Neural progenitor cell (in vitro differentiated cells): ENCODE results near the gene MRPS12. TPM values are rescaled to one million over a fixed set of nuclear protein-coding genes. Genes with fewer than 3 reads are reported as not detected.
"Not testable (repeated sequence)": the region's sequence is repeated elsewhere in the genome, so short reads cannot be mapped to it uniquely, and the experiment has no call there.

Experiments used
- DNase-seq: peaks from one replicate; pipeline ENCODE4 v3.0.0-alpha.2; 2016; ENCODE audit warnings: low spot score
- H2AFZ ChIP-seq: fragments of 200-600 bp; sonication (generic); replicated peaks from 2 replicates; pipeline ENCODE4 v1.6.1; 2016; ENCODE audit warnings: antibody characterized with exemption
- H3F3A ChIP-seq: fragments of 200-600 bp; sonication (generic); 2 replicates; pipeline ENCODE4 v1.6.1; 2016; ENCODE audit warnings: antibody characterized with exemption, low read depth
- H3K27ac ChIP-seq: fragments of 200-600 bp; sonication (generic); 2 replicates; pipeline ENCODE4 v1.5.1; 2016; ENCODE audit warnings: mild to moderate bottlenecking
- H3K27me3 ChIP-seq: fragments of 200-600 bp; sonication (generic); 2 replicates; pipeline ENCODE4 v1.6.1; 2016; ENCODE audit warnings: mild to moderate bottlenecking, moderate library complexity
- H3K36me3 ChIP-seq: fragments of 200-600 bp; sonication (generic); 2 replicates; pipeline ENCODE4 v1.5.1; 2016
- H3K4me1 ChIP-seq: fragments of 200-600 bp; sonication (generic); 2 replicates; pipeline ENCODE4 v1.6.1; 2016; ENCODE audit warnings: mixed run types
- H3K4me2 ChIP-seq: fragments of 200-600 bp; sonication (generic); 2 replicates; pipeline ENCODE4 v1.6.1; 2016
- H3K4me3 ChIP-seq: fragments of 200-600 bp; sonication (generic); 2 replicates; pipeline ENCODE4 v1.5.1; 2016
- H3K79me2 ChIP-seq: fragments of 200-600 bp; sonication (generic); 2 replicates; pipeline ENCODE4 v1.6.1; 2016; ENCODE audit warnings: low read depth
- H3K9ac ChIP-seq: fragments of 200-600 bp; sonication (generic); 2 replicates; pipeline ENCODE4 v1.6.1; 2016
- H3K9me3 ChIP-seq: fragments of 200-600 bp; sonication (generic); 2 replicates; pipeline ENCODE4 v1.5.1; 2016; ENCODE audit warnings: low read depth
- H4K20me1 ChIP-seq: fragments of 200-600 bp; sonication (generic); 2 replicates; pipeline ENCODE4 v1.6.1; 2016; ENCODE audit warnings: low read depth
- H3K27ac Mint-ChIP-seq: 3 replicates; pipeline ENCODE4 v1.8.0; 2021; ENCODE audit warnings: mixed read lengths
- H3K27me3 Mint-ChIP-seq: 2 replicates; pipeline ENCODE4 v1.8.0; 2022; ENCODE audit warnings: low read depth, mild to moderate bottlenecking, inconsistent platforms, moderate library complexity, mixed read lengths; ENCODE audit not compliant: insufficient read depth
- H3K36me3 Mint-ChIP-seq: 3 replicates; pipeline ENCODE4 v1.8.0; 2021; ENCODE audit warnings: mixed read lengths
- H3K4me1 Mint-ChIP-seq: 3 replicates; pipeline ENCODE4 v1.8.0; 2021; ENCODE audit warnings: mixed read lengths
- H3K4me3 Mint-ChIP-seq: 3 replicates; pipeline ENCODE4 v1.8.0; 2021; ENCODE audit warnings: mild to moderate bottlenecking, moderate library complexity, mixed read lengths
- H3K9me3 Mint-ChIP-seq: 3 replicates; pipeline ENCODE4 v1.8.0; 2020; ENCODE audit warnings: mixed read lengths
- CTCF ChIP-seq: fragments of 200-600 bp; sonication (generic); IDR thresholded peaks from 2 replicates; pipeline ENCODE4 v1.5.1; 2017; ENCODE audit warnings: antibody characterized with exemption, mild to moderate bottlenecking
- EZH2 ChIP-seq: fragments of 200-600 bp; sonication (generic); IDR thresholded peaks from 2 replicates; pipeline ENCODE4 v1.6.1; 2017; ENCODE audit warnings: antibody characterized with exemption, mild to moderate bottlenecking, moderate library complexity
- EZH2phosphoT487 ChIP-seq: fragments of 200-600 bp; sonication (generic); IDR thresholded peaks from 2 replicates; pipeline ENCODE4 v1.6.1; 2017; ENCODE audit warnings: antibody characterized with exemption
- total RNA-seq: library from RNA; depleted of rRNA; stranded (reverse); fragments of >200 nt; gene quantifications from 2 replicates; pipeline ENCODE4 v1.2.3, GENCODE V29; 2015; ENCODE audit warnings: low replicate concordance

MRPS12 gene
- total RNA-seq, 1 donor from 2014 or later, result 9.2 TPM

GRCh38 chr19:38956264-38956663 lies 25.5 kb downstream of the MRPS12 start:
- H3K9me3 Mint-ChIP-seq, result no peaks in the 10 kb centered on the region
- Histone ChIP-seq H3F3A (no peaks in the 10 kb centered on the region), H3K9me3 (no peaks in the 10 kb centered on the region), H3K36me3 (no peaks in the 10 kb centered on the region), H4K20me1 (peaks cover 4% of the 10 kb centered on the region), H3K4me2 (no peak overlapping the region), H3K9ac (no peak overlapping the region), H3K27me3 (no peaks in the 10 kb centered on the region), H3K4me1 (no peaks in the 10 kb centered on the region), H2AFZ (no peak overlapping the region), H3K27ac (no peak overlapping the region), H3K4me3 (no peak overlapping the region), H3K79me2 (no peaks in the 10 kb centered on the region)
- no peak overlapping the region for H3K27ac Mint-ChIP-seq
- H3K4me3 Mint-ChIP-seq, result no peak overlapping the region
- no peak for DNase-seq
- no peak for TF ChIP-seq EZH2phosphoT487
- TF ChIP-seq EZH2, result no peak
- TF ChIP-seq CTCF, result no peak
- peaks cover 4% of the 10 kb centered on the region for H3K27me3 Mint-ChIP-seq
- peaks cover 3% of the 10 kb centered on the region for H3K4me1 Mint-ChIP-seq
- peaks cover 1% of the 10 kb centered on the region for H3K36me3 Mint-ChIP-seq

- H3K27me3 ChIP-seq, result no peaks in the 10 kb centered on the region
- no peaks in the 10 kb centered on the region for H3K9me3 Mint-ChIP-seq
- no peak overlapping the region for H2AFZ ChIP-seq
- no peak overlapping the region for H3K4me3 Mint-ChIP-seq
- H4K20me1 ChIP-seq, result no peaks in the 10 kb centered on the region
- no peak overlapping the region for H3K9ac ChIP-seq
- H3K4me1 ChIP-seq, result no peaks in the 10 kb centered on the region
- H3F3A ChIP-seq, result peaks cover 3% of the 10 kb centered on the region
- no peak for DNase-seq
- TF ChIP-seq EZH2 (no peak), CTCF (no peak), EZH2phosphoT487 (no peak)
- no peak overlapping the region for H3K4me2 ChIP-seq
- H3K79me2 ChIP-seq, result no peaks in the 10 kb centered on the region
- H3K27ac Mint-ChIP-seq, result no peak overlapping the region
- H3K27me3 Mint-ChIP-seq, result peaks cover 2% of the 10 kb centered on the region
- no peak overlapping the region for H3K4me3 ChIP-seq
- no peaks in the 10 kb centered on the region for H3K36me3 ChIP-seq
- no peaks in the 10 kb centered on the region for H3K9me3 ChIP-seq
- no peak overlapping the region for H3K27ac ChIP-seq
- peaks cover 1% of the 10 kb centered on the region for H3K36me3 Mint-ChIP-seq
- peaks cover 10% of the 10 kb centered on the region for H3K4me1 Mint-ChIP-seq
Observed at GRCh38 chr19:38958301-38958700, 27.6 kb downstream of the MRPS12 start.

GRCh38 chr19:38959618-38960017 lies 28.9 kb downstream of the MRPS12 start:
- Histone ChIP-seq H3K79me2 (no peaks in the 10 kb centered on the region), H3K27me3 (no peaks in the 10 kb centered on the region), H2AFZ (no peak overlapping the region), H3K27ac (no peak overlapping the region), H3K4me1 (no peaks in the 10 kb centered on the region), H3K36me3 (no peaks in the 10 kb centered on the region), H3K9ac (no peak overlapping the region), H3F3A (peaks cover 3% of the 10 kb centered on the region), H3K4me3 (no peak overlapping the region), H4K20me1 (no peaks in the 10 kb centered on the region), H3K4me2 (no peak overlapping the region), H3K9me3 (no peaks in the 10 kb centered on the region)
- TF ChIP-seq EZH2phosphoT487 (no peak), EZH2 (no peak), CTCF (no peak)
- H3K27ac Mint-ChIP-seq, result no peak overlapping the region
- no peak overlapping the region for H3K4me3 Mint-ChIP-seq
- H3K27me3 Mint-ChIP-seq, result peaks cover 2% of the 10 kb centered on the region
- H3K9me3 Mint-ChIP-seq, result no peaks in the 10 kb centered on the region
- peaks cover 10% of the 10 kb centered on the region for H3K4me1 Mint-ChIP-seq
- no peak for DNase-seq
- peaks cover 1% of the 10 kb centered on the region for H3K36me3 Mint-ChIP-seq

- H3K36me3 ChIP-seq, result no peaks in the 10 kb centered on the region
- H3K9me3 Mint-ChIP-seq, result no peaks in the 10 kb centered on the region
- no peak overlapping the region for H2AFZ ChIP-seq
- H3K4me2 ChIP-seq, result no peak overlapping the region
- H3K4me1 ChIP-seq, result no peaks in the 10 kb centered on the region
- H3K27ac ChIP-seq, result no peak overlapping the region
- no peak overlapping the region for H3K9ac ChIP-seq
- DNase-seq, result no peak
- no peaks in the 10 kb centered on the region for H3K79me2 ChIP-seq
- no peak overlapping the region for H3K27ac Mint-ChIP-seq
- peaks cover 10% of the 10 kb centered on the region for H3K4me1 Mint-ChIP-seq
- TF ChIP-seq EZH2phosphoT487, result no peak
- no peak for TF ChIP-seq CTCF
- no peak for TF ChIP-seq EZH2
- peaks cover 4% of the 10 kb centered on the region for H3K36me3 Mint-ChIP-seq
- H3K27me3 ChIP-seq, result no peaks in the 10 kb centered on the region
- no peaks in the 10 kb centered on the region for H3K27me3 Mint-ChIP-seq
- no peak overlapping the region for H3K4me3 ChIP-seq
- no peaks in the 10 kb centered on the region for H3K9me3 ChIP-seq
- H3F3A ChIP-seq, result peaks cover 3% of the 10 kb centered on the region
- H4K20me1 ChIP-seq, result no peaks in the 10 kb centered on the region
- no peak overlapping the region for H3K4me3 Mint-ChIP-seq
Observed at GRCh38 chr19:38964738-38965137, 34.0 kb downstream of the MRPS12 start.

- not testable (repeated sequence) for H3K4me3 Mint-ChIP-seq, H3K27ac Mint-ChIP-seq, H4K20me1 ChIP-seq, H3K36me3 Mint-ChIP-seq, H3K4me3 ChIP-seq, H3K9me3 Mint-ChIP-seq, H2AFZ ChIP-seq, H3K9me3 ChIP-seq, H3K79me2 ChIP-seq, H3K4me1 ChIP-seq, DNase-seq, H3K27me3 ChIP-seq, H3K4me2 ChIP-seq, H3K4me1 Mint-ChIP-seq, H3K36me3 ChIP-seq, H3K9ac ChIP-seq, H3K27ac ChIP-seq, H3K27me3 Mint-ChIP-seq, H3F3A ChIP-seq
Observed at GRCh38 chr19:38966149-38966548, 35.4 kb downstream of the MRPS12 start.
